GM23248 (cell line): ENCODE data around the gene M6PR. TPM values are rescaled to one million over a fixed set of nuclear protein-coding genes. Genes with fewer than 3 reads are reported as not detected.

Source experiments
- DNase-seq: peaks from one replicate; pipeline ENCODE4 v3.0.0-alpha.2; 2015
- H2AFZ ChIP-seq: fragments of 200-600 bp; sonication (generic); 2 replicates; pipeline ENCODE4 v1.6.1; 2016; ENCODE audit warnings: antibody characterized with exemption
- H3F3A ChIP-seq: fragments of 200-600 bp; sonication (generic); 2 replicates; pipeline ENCODE4 v1.6.1; 2016; ENCODE audit warnings: mild to moderate bottlenecking, antibody characterized with exemption, mixed run types; ENCODE audit not compliant: insufficient read depth
- H3K27ac ChIP-seq: fragments of 200-600 bp; sonication (generic); 2 replicates; pipeline ENCODE4 v1.5.1; 2016; ENCODE audit warnings: mild to moderate bottlenecking
- H3K27me3 ChIP-seq: fragments of 200-600 bp; sonication (generic); replicated peaks from 2 replicates; pipeline ENCODE4 v1.6.1; 2016; ENCODE audit warnings: mild to moderate bottlenecking; ENCODE audit not compliant: insufficient read depth
- H3K36me3 ChIP-seq: fragments of 200-600 bp; sonication (generic); 2 replicates; pipeline ENCODE4 v1.6.1; 2016; ENCODE audit warnings: low read depth, mild to moderate bottlenecking
- H3K4me1 ChIP-seq: fragments of 200-600 bp; sonication (generic); 2 replicates; pipeline ENCODE4 v1.6.1; 2016; ENCODE audit warnings: mild to moderate bottlenecking; ENCODE audit not compliant: insufficient read depth
- H3K4me2 ChIP-seq: fragments of 200-600 bp; sonication (generic); one replicate; pipeline ENCODE4 v1.6.1; 2016; ENCODE audit warnings: mild to moderate bottlenecking; ENCODE audit not compliant: unreplicated experiment
- H3K4me3 ChIP-seq: fragments of 200-600 bp; sonication (generic); 2 replicates; pipeline ENCODE4 v1.5.1; 2016; ENCODE audit warnings: mild to moderate bottlenecking
- H3K79me2 ChIP-seq: fragments of 200-600 bp; sonication (generic); 2 replicates; pipeline ENCODE4 v1.6.1; 2016; ENCODE audit warnings: mild to moderate bottlenecking; ENCODE audit not compliant: insufficient read depth
- H3K9ac ChIP-seq: fragments of 200-600 bp; sonication (generic); 2 replicates; pipeline ENCODE4 v1.6.1; 2016; ENCODE audit warnings: mild to moderate bottlenecking
- H3K9me2 ChIP-seq: fragments of 200-600 bp; sonication (generic); 2 replicates; pipeline ENCODE4 v1.6.1; 2016; ENCODE audit warnings: mixed run types, mild to moderate bottlenecking, moderate library complexity; ENCODE audit not compliant: insufficient read depth
- H3K9me3 ChIP-seq: fragments of 200-600 bp; sonication (generic); one replicate; pipeline ENCODE4 v1.6.1; 2017; ENCODE audit warnings: low read depth
- H4K20me1 ChIP-seq: fragments of 200-600 bp; sonication (generic); 2 replicates; pipeline ENCODE4 v1.6.0; 2016; ENCODE audit not compliant: insufficient read depth
- EZH2 ChIP-seq: fragments of 200-600 bp; sonication (generic); IDR thresholded peaks from 2 replicates; pipeline ENCODE4 v1.6.1; 2018; ENCODE audit warnings: antibody characterized with exemption, mild to moderate bottlenecking; ENCODE audit not compliant: insufficient read depth, poor library complexity, severe bottlenecking
- EZH2phosphoT487 ChIP-seq: fragments of 200-600 bp; sonication (generic); IDR thresholded peaks from 2 replicates; pipeline ENCODE4 v1.6.1; 2018; ENCODE audit warnings: antibody characterized with exemption, moderate library complexity, mild to moderate bottlenecking, low read depth; ENCODE audit not compliant: insufficient read depth
- WGBS, 2 experiments: methylation state at CpG; one replicate each; pipeline ENCODE4 v1.1.6; 2015 to 2017; ENCODE audit warnings: low lambda C conversion rate in 2 of 2, low coverage in 1 of 2; ENCODE audit errors: missing lambda C conversion rate in 2 of 2; 5-methylcytosine and 5-hydroxymethylcytosine counted together
- in situ Hi-C: fragments of 300-500 bp; cut with MboI; formaldehyde crosslinking; loops from 2 replicates; pipeline ENCODE4 v1.15.0; 2020
- polyA plus RNA-seq: library from polyadenylated mRNA; unstranded; fragments of >200 nt; fragmentation: Nextera tagmentation; extraction: Ambion mirVana; gene quantifications from 2 replicates; pipeline ENCODE4 v1.2.1, GENCODE V29; 2016
- total RNA-seq: library from RNA; depleted of rRNA; stranded (reverse); fragments of >200 nt; shearing (Covaris generic); gene quantifications from 2 replicates; pipeline ENCODE4 v1.2.3, GENCODE V29; 2014

The M6PR gene
- total and polyA plus RNA-seq, 2 experiments from 2014 or later: 84.8 to 90.0 TPM

DNA sequence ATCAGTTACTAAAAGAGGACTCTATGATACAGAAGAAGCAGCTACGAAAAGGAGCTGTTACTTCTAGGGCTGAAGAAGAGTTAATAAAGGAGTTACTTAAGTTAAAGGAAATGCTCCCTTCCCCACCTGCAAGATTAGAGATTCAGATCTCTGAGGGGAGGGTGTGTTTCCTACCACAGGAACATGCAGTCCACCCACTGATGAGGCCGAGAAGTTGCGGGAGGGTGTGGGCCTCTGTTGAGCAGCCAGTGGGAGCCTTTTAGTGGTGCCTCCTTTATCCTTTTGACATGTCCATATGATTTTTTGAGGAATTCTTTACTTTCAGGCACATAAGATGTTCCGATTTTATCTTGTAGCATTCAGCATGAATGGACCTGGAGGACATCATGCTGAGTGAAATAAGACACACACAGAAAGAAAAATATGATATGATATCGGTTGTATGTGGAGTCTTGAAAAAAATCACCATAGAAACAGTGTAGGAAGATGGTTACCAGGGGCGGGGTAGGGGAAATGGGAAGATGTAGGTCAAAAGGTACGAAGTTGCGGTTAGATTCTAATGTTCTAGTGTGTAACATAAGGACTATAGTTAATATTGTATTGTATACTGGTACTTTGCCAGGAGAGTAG is 4.4 kb upstream of the M6PR start:
- no peak overlapping the region for H3K4me2 ChIP-seq
- in situ Hi-C loops: no loop called here
- TF ChIP-seq EZH2phosphoT487 (no peak), EZH2 (no peak)
- H3K9me2 ChIP-seq: no peaks in the 10 kb centered on the region
- H3K27ac ChIP-seq: no peak overlapping the region
- 0 out of 2 replicates have a peak, but pooled peaks cover 4% of the 10 kb centered on the region for H3F3A ChIP-seq
- no peaks in the 10 kb centered on the region for H3K9me3 ChIP-seq
- H3K4me1 ChIP-seq: peaks cover 5% of the 10 kb centered on the region; the same call in 1 of the 2 replicates
- H4K20me1 ChIP-seq: no peaks in the 10 kb centered on the region
- 84 to 85% methylated on average over 8 of the region's 8 CpGs for WGBS, 2 experiments
- no peak for DNase-seq
- peaks cover 5% of the 10 kb centered on the region for H3K79me2 ChIP-seq
- H2AFZ ChIP-seq: no peak overlapping the region
- no peaks in the 10 kb centered on the region for H3K36me3 ChIP-seq
- H3K9ac ChIP-seq: no peak overlapping the region
- H3K27me3 ChIP-seq: no peaks in the 10 kb centered on the region
- no peak overlapping the region for H3K4me3 ChIP-seq

DNA sequence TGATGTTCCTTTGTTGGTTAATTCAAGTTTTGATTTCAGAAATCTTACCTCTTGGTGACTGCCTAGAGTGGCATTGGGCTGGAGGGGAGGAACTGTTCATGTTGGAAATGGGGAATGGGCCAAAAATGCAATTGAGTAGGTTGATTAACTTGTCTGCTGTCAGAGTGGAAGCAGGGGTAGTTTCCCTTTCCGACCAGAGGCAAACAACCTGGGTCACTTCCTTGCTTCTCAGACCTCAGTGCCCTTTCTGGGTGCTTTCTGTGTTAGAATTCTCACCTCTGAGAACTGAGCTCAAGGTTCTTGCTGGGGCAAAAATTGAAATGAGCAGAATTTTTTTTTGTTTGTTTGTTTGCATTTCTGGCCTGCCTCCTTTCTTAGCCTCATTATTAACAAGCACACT is 2.3 kb upstream of the M6PR start:
- 0 out of 2 replicates have a peak, but pooled peaks cover 8% of the 10 kb centered on the region for H4K20me1 ChIP-seq
- no peak overlapping the region for H3K4me2 ChIP-seq
- H3K9me3 ChIP-seq: no peaks in the 10 kb centered on the region
- no peak overlapping the region for H2AFZ ChIP-seq
- WGBS, 2 experiments: 93 to 100% methylated on average over 1 of the region's 1 CpG
- H3K27me3 ChIP-seq: no peaks in the 10 kb centered on the region
- H3K79me2 ChIP-seq: peaks cover 26% of the 10 kb centered on the region
- 0 out of 2 replicates have a peak, but pooled peaks cover 4% of the 10 kb centered on the region for H3F3A ChIP-seq
- in situ Hi-C loops: no loop called here
- TF ChIP-seq EZH2: no peak
- TF ChIP-seq EZH2phosphoT487: no peak
- H3K9ac ChIP-seq: no peak overlapping the region
- H3K4me1 ChIP-seq: peaks cover 17% of the 10 kb centered on the region
- H3K9me2 ChIP-seq: no peaks in the 10 kb centered on the region
- no peak overlapping the region for H3K4me3 ChIP-seq
- H3K36me3 ChIP-seq: no peaks in the 10 kb centered on the region
- no peak for DNase-seq
- H3K27ac ChIP-seq: no peak overlapping the region

DNA sequence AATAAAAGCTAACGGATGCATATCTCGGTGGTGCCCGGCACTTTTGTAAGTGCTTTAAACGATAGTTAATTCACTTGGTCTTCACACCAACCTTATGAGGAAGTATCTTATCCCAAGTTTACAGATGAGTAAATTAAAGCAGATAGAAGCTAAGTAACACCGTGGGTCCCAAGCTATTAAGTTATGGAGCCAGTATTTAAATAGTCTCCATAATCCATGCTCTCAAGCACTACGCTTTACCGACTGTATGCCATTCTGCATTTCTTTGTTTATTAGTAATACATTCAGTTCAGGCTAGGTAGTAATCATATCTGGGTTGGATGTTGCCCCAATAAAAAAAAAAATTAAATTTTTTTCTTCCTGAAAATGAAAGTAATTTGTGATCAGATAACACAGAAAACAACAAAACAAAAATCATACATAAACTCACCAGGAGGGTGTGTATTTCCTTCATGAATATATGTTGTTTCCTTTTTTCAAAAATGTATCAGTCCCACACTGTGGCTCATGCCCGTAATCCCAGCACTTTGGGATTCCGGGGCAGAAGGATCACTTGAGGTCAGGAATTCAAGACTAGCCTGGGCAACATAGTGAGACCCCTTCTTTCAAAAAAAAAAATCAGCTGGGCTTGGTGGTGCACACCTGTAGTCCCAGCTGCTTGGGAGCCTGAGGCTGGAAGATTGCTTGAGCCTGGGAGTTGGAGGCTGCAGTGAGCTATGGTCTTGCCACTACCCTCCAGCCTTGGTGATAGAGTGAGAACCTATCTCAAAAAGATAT is 1.4 kb upstream of the M6PR start:
- Histone ChIP-seq H3F3A (0 out of 2 replicates have a peak, but pooled peaks cover 4% of the 10 kb centered on the region), H3K9me3 (no peaks in the 10 kb centered on the region), H3K9ac (peak overlapping the region; percentile 92), H2AFZ (peak overlapping the region; percentile 99), H3K4me3 (peak overlapping the region; percentile 86), H3K36me3 (peaks cover under 1% of the 10 kb centered on the region; the same call in 1 of the 2 replicates), H3K9me2 (no peaks in the 10 kb centered on the region), H3K4me2 (peak overlapping the region; percentile 94), H3K79me2 (peaks cover 35% of the 10 kb centered on the region), H4K20me1 (0 out of 2 replicates have a peak, but pooled peaks cover 8% of the 10 kb centered on the region), H3K27me3 (no peaks in the 10 kb centered on the region), H3K27ac (peak overlapping the region; percentile 91; the same call in 1 of the 2 replicates), H3K4me1 (peaks cover 17% of the 10 kb centered on the region)
- 6 to 8% methylated on average over 9 of the region's 9 CpGs for WGBS, 2 experiments
- DNase-seq: peak; percentile 26
- TF ChIP-seq EZH2: no peak
- TF ChIP-seq EZH2phosphoT487: no peak
- in situ Hi-C loops: no loop called here

DNA sequence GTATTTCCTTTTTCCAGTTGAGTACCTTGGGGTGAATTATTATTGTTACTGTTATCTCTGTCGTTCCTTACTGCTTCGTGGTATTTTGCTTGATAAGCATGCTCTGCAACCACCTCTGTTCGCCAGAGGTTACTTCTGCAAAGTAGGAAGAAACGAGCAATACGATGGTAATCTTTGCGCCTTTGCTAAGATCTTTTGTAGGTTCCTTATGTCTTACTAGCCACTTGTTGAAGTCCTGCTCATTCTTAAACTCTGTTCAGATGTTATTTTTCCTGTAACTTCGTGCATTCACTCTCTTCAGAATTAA is 729 bp upstream of the M6PR start:
- in situ Hi-C loops: no loop called here
- H3K9ac ChIP-seq: peak overlapping the region; percentile 92

More for the DNA sequence above, 729 bp upstream of the M6PR start:
- H2AFZ ChIP-seq: peak overlapping the region; percentile 99
- WGBS, 2 experiments: 0 to 3% methylated on average over 7 of the region's 7 CpGs
- H3K27me3 ChIP-seq: no peaks in the 10 kb centered on the region
- peak overlapping the region; percentile 86 for H3K4me3 ChIP-seq
- peaks cover 8% of the 10 kb centered on the region; the same call in 1 of the 2 replicates for H3K36me3 ChIP-seq
- H3F3A ChIP-seq: 0 out of 2 replicates have a peak, but pooled peaks cover 4% of the 10 kb centered on the region
- no peaks in the 10 kb centered on the region for H3K9me2 ChIP-seq
- TF ChIP-seq EZH2phosphoT487: no peak
- no peak for TF ChIP-seq EZH2
- peaks cover 42% of the 10 kb centered on the region for H3K79me2 ChIP-seq
- DNase-seq: no peak
- H4K20me1 ChIP-seq: 0 out of 2 replicates have a peak, but pooled peaks cover 8% of the 10 kb centered on the region
- H3K4me2 ChIP-seq: peak overlapping the region; percentile 94
- peak overlapping the region; percentile 91 for H3K27ac ChIP-seq
- no peaks in the 10 kb centered on the region for H3K9me3 ChIP-seq
- peaks cover 17% of the 10 kb centered on the region for H3K4me1 ChIP-seq
